ENCODE results near the gene STX10. TPM values are rescaled to one million over a fixed set of nuclear protein-coding genes. Genes with fewer than 3 reads are reported as not detected.
A peak's percentile ranks its signal among the peaks of the same experiment; 100 is the strongest.

Gene STX10
- total RNA-seq, 1 donor = 71.7 TPM

DNA sequence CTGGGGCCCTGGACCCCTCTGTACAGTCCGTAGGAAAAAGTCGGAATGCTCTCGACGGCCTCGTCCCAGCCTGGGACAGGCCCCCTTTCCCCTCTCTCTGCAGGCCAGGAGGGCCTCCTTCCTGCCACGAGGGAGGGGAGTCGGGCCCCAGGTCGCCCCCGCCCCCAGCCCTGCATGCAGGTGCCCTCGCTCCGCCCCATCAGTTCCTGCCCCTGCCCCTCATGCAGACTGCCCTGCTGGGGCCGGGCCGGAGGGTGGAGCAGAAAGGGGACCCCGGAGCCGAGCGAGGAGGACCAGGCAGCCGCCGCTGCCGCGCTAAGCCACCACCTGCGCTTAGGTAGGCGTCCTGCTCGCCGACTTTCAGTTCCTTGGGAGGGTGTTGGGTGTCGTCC lies 54.8 kb downstream of the STX10 start:
- Histone ChIP-seq H3K4me3 (ENCODE audit: low read length) (peak overlapping the region; percentile 49), H3K27me3 (ENCODE audit: insufficient read depth, low read length) (peaks cover 3% of the 10 kb centered on the region), H3K9me3 (ENCODE audit: low read depth, low read length) (no peaks in the 10 kb centered on the region), H3K4me1 (ENCODE audit: insufficient read depth, low read length) (peaks cover 55% of the 10 kb centered on the region)

GRCh38 chr19:13094771-13095392 lies 55.3 kb downstream of the STX10 start:
- H3K4me3 ChIP-seq (ENCODE audit: low read length) = peak overlapping the region; percentile 49
- H3K27me3 ChIP-seq (ENCODE audit: insufficient read depth, low read length) = peaks cover 3% of the 10 kb centered on the region
- H3K4me1 ChIP-seq (ENCODE audit: insufficient read depth, low read length) = peaks cover 50% of the 10 kb centered on the region
- H3K9me3 ChIP-seq (ENCODE audit: low read depth, low read length) = no peaks in the 10 kb centered on the region

DNA sequence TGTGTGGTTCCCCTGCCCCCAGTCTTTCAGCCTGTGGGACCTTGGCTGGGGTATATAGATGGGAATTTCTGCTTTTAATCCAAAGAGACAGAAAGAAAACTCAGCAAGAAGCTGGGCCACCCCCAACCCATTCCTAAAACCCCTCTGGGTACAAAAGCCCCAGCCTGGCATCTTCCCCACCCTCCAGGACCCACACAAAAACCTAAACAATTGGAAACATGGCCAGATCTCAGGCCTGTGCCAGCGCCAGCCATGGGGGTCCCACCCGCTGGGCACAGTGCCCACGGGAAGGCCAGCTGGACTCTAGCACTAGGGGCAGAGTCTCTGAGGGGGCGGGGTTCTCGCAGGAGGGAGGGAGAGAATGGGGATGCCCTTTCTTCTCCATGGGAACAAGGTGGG lies 56.1 kb downstream of the STX10 start:
- no peak overlapping the region for H3K4me3 ChIP-seq (ENCODE audit: low read length)
- no peaks in the 10 kb centered on the region for H3K9me3 ChIP-seq (ENCODE audit: low read depth, low read length)
- peaks cover 3% of the 10 kb centered on the region for H3K27me3 ChIP-seq (ENCODE audit: insufficient read depth, low read length)
- peaks cover 42% of the 10 kb centered on the region for H3K4me1 ChIP-seq (ENCODE audit: insufficient read depth, low read length)

Other genes with a start within 250 kb of the STX10 start
- 0.84 TPM for gene SYCE2, start 231.1 kb downstream of the STX10 start, total RNA-seq
- 12.2 TPM for gene FARSA, start 216.7 kb downstream of the STX10 start, total RNA-seq
- gene CALR, start 211.8 kb downstream of the STX10 start, total RNA-seq = 434 TPM
- gene RAD23A, start 204.5 kb downstream of the STX10 start, total RNA-seq = 48.8 TPM
- gene GADD45GIP1, start 193.2 kb downstream of the STX10 start, total RNA-seq = 5.2 TPM
- gene DAND5, start 180.8 kb downstream of the STX10 start, total RNA-seq = not detected
- gene NFIX, start 154.9 kb downstream of the STX10 start, total RNA-seq = 1.9 TPM
- 20.5 TPM for gene LYL1, start 47.5 kb downstream of the STX10 start, total RNA-seq
- 30.7 TPM for gene TRMT1, start 33.6 kb downstream of the STX10 start, total RNA-seq
- gene NACC1, start 32.1 kb downstream of the STX10 start, total RNA-seq = 16.0 TPM
- gene IER2, start within 50 bp of the STX10 start, total RNA-seq = 222 TPM